NCI-H2196 (cell line): ENCODE results near the gene SFR1.
"Not testable (repeated sequence)": the region's sequence is repeated elsewhere in the genome, so short reads cannot be mapped to it uniquely, and the experiment has no call there.

Source experiments
- DNase-seq: peaks from one replicate; lab custom pipeline; 2025; ENCODE audit not compliant: unreplicated experiment; lab: John Stamatoyannopoulos, UW

SFR1 gene

GRCh38 chr10:104155591-104155990 lies 33.6 kb downstream of the SFR1 start:
- no peak for DNase-seq

- DNase-seq, result no peak
These were observed 48.8 kb downstream of the SFR1 start for GRCh38 chr10:104170610-104171254.

GRCh38 chr10:104174136-104174535 lies 52.2 kb downstream of the SFR1 start:
- DNase-seq, result not testable (repeated sequence)
